NCI-H146 treated with DMSO at 0.1 percent for 48 hours (cell line): ENCODE measurements around the gene PPME1.

Experiments used
- DNase-seq: peaks from one replicate; lab custom pipeline; 2025; ENCODE audit not compliant: unreplicated experiment; lab: John Stamatoyannopoulos, UW

PPME1 gene

DNA sequence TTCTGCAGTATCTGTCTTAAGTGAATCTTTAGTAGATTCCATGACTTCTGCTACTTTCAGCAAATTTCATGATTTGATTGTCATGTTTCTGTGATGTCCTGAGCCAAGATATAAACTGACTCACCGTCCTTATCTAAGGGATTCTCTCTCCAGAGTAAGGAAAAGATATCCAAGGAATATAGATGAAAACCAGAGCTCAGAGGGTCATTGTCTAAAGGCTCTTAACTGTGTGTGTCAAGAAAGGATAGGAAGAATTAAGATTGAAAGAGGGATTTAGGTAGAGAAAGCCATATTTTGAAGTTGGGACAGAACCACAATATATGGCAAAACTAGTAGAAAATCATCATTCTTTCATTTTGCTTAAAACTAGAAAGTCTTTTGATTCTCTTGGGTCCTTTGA, 50.7 kb downstream of the PPME1 start:
- no peak for DNase-seq

DNA sequence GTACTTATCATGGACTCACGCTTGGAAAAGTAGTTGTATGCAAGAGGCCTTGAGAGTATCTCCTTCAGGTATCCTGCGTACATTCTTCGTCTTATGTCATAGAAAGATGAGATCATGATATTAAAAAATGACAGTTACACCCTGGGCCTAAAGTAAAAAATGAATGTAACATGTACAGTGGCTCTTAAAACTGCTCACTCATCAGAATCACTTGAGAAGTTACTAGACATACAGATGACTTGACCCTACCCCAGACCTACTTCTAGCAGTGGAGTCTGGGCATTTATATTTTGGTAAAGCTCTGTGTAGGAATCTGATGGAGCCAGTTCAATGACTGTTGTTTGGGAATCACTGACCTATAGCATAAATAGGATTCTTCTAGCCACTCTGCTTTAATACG, 54.5 kb downstream of the PPME1 start:
- DNase-seq: no peak

DNA sequence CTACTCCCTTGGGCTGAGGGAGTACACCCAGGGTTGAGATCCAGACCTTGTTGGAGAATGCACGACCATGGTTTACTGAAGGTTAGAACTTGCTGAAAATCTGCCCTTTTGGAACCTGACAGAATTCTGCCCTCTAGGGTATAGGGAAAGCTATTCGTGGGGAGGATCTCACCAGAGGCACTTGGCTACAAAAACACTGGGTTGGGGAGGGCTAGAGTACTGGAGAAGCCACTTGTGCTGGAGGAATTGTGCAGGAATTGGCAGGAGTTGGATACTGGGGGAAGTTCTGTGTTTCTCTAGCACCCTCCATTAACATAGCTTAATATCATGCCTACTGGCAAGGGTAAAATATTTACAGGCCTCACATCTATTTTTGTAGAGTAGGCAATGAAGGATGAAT, 55.8 kb downstream of the PPME1 start:
- DNase-seq: no peak

DNA sequence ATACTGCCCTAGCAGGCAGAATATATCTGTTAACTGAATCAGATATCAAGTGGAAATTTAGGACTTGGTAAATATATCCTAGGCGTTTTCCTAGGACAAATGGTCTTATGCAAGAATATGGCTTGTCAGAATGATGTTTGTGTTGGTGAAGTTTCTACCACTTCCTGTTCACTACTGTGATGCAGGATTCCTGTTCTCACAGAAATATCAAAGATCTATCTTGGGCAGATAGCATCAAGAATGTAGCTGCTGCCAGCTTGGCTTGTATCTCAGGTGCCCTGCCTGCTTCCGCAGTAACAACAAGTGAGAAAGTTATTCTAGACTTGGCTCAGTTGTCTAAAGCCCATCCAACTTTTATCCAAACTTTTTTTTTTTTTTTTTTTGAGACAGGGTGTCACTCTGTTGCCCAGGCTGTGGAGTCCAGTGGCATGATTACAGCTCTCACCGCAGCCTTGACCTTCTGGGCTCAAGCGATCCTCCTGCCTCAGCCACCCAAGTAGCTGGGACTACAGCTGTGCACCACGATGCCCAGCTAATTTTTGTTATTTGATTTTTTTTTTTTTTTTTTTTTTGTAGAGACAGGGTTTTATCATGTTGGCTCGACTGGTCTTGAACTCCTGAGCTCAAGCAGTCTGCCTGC, 61.3 kb downstream of the PPME1 start:
- DNase-seq: no peak

DNA sequence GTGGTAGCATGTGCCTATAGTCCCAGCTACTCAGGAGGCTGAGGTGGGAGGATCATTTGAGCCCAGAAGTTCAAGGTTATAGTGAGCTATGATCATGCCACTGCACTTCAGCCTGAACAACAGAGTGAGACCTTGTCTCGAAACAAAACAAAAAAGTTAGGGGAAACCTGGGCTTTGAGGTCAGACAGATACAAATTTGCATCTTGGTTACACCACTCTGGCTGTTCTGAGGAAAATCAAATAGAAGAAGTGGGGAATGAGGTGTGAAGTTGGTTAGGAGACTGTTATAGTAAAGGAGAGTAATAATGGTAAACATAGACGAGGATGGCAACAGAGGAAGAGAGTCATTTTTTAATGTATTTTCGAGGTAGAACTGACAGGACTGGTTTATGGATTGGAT, 62.6 kb downstream of the PPME1 start:
- no peak for DNase-seq

DNA sequence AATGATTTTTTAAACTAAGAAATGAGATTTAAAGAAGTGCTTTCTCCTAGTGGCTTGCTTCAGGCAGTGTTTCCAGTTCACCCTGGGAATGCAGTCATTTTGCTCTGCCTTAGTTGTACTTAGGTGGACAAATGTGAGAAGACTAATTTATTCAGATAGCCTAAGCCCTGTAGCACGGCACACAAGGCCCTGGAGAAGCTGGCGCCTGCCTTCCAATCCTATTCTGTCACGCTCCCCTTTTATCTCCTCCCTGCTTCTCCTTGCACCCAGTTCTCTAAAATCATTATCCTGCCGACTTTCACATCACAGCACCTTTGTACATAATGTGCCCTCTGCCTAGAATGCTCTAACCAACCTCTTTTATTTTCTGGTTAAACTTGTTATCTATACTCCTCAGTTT, 64.0 kb downstream of the PPME1 start:
- DNase-seq: no peak

DNA sequence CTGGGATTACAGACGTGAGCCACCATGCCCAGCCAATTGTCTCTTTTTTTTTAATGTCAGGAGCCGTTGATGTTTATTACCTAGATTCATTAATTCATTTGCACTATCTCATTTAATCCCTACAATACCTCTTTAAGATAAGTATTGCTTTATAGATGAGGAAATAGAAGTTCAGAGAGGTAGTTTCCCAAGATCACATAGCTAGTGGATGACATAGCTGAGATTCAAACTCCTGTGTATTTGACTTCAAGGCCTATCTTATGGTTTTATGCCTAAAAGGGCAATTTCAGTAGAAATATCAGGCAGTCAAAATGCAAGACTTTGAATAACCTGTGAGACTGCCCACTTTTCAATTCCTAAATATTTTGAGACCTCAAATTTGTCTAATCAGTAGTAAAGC, 66.5 kb downstream of the PPME1 start:
- no peak for DNase-seq

DNA sequence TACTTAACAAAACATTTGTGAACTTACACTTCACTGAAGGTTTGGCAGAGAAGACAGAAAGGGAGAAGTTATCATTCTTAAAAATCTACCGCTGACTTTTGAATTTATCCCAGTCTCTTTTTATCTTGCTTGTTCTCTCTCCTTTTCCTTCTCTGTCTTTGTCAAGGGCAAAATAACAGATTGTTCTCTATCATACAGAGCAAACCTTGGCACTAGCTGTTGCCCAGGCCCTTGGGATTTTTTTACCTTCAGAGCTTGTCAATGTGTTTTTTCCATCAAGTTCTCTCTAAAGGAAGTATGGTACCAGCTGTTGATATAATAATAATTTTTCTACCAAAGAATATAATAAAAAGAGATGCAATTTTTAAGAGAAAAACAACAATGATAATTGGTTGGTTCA, 67.2 kb downstream of the PPME1 start:
- DNase-seq: no peak

DNA sequence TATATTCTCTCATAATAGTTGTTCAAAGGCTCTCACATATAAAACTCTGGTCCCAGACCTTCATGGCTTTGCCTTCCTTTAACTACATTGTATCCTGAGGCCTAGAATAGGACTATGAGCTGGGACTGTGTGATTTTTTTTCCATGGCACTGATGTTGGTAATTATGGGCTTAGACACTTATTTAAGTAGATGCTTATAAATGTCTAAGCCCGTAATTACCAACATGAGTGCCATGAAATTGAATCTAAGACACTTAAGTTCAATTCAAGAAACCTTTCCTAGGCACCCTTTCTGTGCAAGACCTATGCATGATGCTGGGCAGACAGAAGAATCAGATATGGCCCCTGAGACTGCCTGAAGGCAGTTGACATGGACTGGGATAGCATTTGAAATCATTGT, 77.4 kb downstream of the PPME1 start:
- no peak for DNase-seq

DNA sequence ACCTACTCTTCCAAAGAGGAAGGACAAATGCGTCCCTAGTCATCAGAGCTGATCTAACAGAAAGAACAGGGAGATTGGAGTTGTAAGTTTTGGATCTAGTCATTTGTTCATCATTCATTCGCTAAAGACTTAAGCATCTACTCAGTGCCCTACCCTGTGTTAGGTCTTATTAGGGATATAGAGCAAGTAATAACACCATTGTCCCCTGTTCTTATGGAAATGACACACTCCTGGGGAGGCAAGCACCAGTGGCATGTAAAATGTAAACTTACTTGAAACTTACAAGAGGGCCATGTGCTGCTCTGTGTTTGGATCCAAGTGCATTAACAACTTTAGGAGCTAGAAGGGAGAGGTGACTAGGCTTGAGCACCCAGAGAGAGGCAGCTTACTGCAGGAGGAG, 78.4 kb downstream of the PPME1 start:
- no peak for DNase-seq

DNA sequence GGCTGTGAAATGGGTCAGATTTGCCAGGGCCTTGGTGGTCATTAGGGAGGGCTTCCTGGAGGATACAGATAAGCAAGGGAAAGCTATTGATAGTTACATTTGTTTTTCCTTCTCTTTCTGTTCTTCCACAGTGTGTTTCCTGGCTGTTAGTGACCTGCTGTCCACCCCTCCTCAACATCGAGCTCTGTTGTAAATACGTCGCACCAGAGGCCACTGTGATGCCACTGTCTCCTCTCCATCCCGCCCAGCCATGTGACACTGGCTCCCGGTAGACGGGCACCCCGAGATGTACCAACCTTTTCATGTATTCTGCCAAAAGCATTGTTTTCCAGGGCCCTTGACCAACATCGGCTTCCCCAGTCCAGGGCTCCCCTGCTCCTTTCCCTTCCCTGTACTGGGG, 82.3 kb downstream of the PPME1 start:
- no peak for DNase-seq

DNA sequence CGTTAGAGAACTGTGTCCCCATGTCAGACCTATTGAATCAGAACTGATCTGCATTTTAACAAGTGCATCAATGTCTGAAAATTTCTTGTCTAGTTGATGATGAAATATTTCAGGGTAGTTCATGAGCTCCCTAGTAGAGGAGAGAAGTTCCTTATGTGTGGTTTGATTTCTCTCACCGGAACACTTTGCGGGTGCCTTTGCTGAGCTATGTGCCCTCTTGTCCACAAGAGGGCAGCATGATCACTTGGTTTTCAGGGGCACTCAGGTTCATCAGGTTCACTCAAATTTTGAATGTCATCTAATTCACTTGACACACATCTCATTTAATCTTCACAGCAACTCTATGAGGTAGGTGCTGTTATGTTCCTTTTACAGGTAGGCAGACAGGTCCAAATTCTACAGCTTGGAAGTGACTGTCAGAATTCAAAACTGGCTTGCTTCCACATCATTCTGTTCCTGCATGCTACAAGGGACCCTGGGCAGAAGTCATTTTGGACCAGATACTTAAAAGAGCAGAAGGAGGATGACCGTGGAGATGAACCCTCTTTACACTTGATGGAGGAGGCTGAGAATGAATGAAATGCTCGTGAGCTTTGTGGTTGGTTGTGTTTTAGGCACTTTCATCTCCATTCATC, 84.8 kb downstream of the PPME1 start:
- DNase-seq: peak; percentile 12

DNA sequence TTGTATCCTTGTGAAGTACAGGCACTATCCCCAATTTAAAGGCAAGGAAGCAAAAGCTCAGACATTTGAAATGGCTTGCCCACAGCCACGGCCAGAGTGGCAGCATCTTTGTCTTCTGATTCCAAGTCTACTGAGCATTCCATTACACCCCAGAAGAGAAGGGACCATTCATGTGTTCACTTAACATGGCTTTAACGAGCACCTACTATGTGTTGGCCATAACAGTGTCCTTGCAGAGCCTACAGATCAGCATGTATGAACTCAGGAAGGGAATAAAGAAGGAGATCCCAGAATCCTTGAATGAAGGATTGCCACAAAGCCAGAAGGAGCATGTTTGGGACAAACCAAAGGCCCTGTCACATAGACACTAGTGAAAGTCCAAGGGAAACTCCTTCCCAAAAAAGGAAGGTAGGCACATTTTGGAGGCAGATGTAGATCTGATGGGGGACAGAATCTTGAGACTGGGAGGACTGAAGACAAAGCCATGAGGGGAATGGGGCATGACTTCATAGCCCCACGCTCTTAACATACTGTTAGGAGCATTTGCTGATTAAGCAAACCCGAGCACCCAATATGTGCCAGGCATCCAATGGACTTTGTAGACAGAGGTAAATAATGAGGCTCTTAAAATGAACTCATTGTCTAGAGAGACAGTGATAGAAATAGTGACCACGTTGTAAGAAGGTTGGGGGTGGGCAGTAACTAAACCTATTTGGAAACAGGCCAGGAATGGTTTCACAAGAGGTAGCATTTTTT, 85.5 kb downstream of the PPME1 start:
- no peak for DNase-seq

DNA sequence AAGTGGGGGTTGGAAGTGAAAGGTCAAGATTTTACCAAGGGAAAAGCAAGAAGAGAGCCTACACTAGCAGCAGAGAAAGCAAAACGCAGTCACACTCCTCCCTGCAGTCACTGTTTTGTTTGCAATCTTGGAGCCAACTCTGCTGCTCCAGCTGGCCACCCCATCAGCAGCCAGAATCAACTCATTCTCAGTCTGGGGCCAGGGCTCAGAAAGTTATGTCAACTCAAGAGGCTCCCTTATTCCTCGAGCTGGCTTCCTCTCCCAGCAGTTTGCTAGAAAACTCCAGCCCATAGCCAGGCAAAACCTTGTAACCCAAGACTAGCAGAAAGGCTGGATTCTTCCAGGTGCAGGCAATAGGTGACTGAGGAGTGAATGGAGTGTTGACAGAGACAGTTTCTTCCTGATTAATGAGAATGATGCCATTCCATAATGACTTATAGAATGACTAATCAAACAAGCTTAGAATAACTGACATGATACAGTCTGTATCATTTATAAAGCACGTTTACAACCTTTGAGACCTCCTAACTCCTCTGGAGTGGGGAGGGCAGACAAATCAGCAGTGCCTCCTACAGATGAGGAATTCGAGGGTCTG, 87.0 kb downstream of the PPME1 start:
- DNase-seq: peak; percentile 31

DNA sequence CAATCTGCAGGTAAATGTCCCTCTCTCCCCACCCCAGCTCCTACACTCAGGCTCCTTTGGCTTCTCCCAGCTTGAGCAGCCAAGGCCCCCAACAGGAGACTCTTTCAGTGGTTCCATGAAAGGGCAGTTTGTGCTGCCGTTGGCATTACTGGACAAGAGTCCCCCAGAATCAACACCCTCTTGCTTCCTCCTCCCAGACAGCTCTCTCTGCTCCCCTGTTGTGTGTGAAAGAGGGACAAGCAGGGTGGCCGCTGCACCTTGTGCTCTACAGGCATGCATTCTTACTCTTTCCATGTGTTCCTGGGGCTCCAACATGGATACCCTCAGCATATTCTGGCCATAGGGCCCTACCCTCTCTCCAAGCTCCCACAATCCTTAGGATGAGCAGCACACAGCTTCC, 91.6 kb downstream of the PPME1 start:
- no peak for DNase-seq

DNA sequence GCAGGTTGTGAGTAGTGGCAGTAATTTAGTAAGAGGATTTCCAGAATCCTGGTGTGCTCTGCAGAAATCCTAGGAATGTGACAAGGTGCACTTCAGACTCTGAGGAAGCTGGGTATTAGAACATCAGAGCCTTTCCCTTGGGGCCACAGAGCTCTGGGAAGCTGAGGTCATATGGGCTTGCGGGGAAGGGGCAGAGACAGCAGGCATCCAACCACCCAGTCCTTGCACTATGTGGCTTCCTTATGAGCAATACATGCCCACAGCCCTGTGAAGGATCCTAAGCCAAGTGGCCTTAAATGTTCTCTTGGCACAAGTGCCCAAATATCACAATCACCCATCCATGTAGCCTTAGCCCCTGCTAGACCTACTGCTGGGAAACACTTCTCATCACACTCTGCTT, 94.2 kb downstream of the PPME1 start:
- no peak for DNase-seq

DNA sequence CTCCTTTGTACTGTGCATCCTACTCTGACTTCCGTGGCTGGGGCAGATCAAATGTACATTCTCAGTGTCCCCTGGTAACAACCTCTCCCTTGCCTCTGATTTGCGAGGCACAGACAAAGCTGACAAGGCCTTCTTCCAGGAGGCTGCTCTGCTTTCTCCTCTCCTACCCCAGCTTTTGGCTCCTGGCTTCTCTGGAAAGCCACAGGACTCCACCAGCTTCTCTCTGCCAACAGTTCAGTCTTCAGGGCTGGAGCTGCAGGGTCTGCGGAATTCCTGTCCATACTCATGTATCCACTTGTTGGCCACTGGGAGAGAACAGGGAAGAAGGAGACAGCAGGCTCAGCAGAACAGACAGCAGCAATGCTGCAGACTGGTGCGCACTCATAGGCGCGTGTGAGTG, 95.9 kb downstream of the PPME1 start:
- DNase-seq: no peak

DNA sequence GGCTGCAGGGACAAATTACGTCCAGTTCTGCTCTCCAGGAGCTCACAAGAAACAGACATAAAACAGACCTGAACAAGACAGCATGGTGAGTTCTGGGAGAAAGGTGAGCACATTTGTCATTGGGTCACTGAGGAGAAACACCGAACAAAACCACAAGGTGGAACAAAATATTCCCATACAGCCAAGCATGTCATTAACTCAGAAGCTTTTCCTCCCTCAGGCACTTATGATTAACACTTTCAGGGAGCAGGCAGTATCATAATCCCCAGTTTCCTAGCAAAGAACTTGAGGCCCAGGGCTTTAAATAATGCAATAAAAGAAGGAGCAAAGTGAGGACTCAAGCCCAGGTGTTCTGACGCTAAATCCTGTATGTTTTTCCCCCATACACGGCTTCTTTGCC, 97.4 kb downstream of the PPME1 start:
- DNase-seq: no peak

DNA sequence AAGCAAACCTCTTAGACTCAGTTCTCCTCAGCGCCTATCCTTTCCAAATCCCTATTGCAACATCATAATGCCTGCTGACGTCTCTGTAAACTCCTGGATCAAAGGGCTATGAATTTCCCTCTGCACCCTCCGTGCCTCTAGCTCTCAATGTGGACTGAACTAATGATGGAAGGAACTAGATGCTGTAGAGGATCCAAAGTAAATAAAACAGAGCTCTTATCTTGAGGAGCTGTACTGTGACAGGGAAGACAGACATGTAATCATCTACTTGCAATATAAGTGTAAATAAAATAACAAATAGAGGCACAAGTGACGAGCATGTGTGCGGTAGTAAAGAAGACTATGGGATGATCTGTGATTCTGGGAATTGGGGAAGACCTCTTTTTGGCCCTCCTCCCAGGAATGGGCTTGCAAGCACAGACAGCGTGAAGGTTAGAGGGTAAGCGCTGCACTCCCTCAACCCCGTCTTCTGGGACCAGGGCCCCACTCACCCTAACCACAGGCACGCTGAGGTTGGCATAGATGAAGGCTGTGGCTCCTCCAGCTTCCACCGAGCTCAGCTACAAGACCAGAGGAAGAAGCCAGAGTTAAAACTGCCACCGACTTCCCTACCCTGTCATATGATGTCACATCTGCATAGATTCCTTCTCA, 98.2 kb downstream of the PPME1 start:
- DNase-seq: no peak

DNA sequence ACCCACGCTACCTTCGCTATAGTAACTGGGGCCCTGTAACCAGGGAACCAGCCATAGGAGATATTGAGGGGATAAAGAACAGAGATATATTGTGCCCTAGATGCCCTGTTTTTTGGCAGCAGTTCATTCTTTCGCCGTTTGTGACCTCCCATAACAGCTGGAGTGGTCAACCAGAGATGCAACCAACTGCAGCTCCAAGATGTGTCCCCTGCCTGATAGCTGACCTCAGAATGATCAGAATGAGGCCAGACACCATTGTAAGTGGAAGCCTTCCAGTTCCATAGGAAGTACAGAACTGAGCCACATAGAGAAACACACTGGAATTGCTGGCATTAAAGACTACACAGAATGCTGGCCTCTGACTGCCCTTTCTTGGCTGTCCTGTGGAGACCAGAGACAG, 101.2 kb downstream of the PPME1 start:
- no peak for DNase-seq

DNA sequence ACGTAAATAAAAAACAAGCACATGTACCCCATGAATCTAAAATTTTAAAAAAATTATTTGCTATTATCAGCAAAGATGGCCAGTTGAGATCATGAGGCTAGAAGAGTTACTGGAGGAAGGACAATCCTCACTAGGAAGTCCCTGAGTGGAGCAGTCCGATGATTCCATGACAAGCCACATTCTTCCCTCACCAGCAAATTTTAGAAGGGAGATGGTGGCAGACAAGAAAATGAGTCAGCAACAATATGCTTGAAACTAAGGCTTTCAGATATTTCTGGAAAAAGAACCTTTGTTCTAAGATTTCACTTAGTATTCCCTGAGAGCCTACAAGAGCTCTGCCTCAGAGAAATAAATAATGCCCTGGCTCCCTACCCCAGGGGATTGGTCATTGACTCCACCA, 105.5 kb downstream of the PPME1 start:
- DNase-seq: no peak

DNA sequence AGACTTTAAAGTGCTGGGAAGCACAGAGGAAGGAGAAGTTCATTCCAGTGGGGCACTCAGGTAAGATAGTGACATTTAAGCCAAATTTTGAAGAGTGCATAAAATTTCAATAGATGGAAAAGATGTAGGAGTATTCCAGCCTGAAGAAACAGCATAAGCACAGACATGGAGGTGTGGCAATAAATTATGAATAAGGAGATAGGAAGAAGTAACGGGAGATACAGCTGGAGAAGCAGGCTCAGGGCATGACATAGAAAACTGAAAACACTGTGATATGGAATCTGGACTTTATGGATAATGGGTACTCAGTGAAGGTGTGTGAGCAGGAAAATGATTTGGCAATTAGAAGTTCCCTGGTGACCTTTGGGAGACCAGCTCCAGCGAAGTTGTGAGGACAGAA, 107.0 kb downstream of the PPME1 start:
- no peak for DNase-seq
